Frontal cortex (tissue), 4 donors: ENCODE data around the gene TMEM63C. TPM values are rescaled to one million over a fixed set of nuclear protein-coding genes. Genes with fewer than 3 reads are reported as not detected.

ENCODE experiments used
- DNase-seq, 2 donors: peaks; one replicate each; pipeline ENCODE4 v3.0.0; 2012; ENCODE audit warnings: low spot score in 2 of 2
- FAIRE-seq: peaks from 2 replicates; lab custom pipeline; 2012; peaks lifted over from hg19 to GRCh38; lab: Jason Lieb, UNC
- small RNA-seq: library from RNA; depleted of rRNA; stranded (forward); fragments of <200 nt; gene quantifications from one replicate; pipeline ENCODE3, GENCODE V24; 2014
- total RNA-seq: library from RNA; depleted of rRNA; stranded (reverse); fragments of >200 nt; gene quantifications from one replicate; pipeline ENCODE4 v1.2.3, GENCODE V29; 2014
- donor health status: control.
- donor health status: control.
- donor health status: control.

The TMEM63C gene
- total RNA-seq, 1 donor from 2014 or later = 8.6 TPM

DNA sequence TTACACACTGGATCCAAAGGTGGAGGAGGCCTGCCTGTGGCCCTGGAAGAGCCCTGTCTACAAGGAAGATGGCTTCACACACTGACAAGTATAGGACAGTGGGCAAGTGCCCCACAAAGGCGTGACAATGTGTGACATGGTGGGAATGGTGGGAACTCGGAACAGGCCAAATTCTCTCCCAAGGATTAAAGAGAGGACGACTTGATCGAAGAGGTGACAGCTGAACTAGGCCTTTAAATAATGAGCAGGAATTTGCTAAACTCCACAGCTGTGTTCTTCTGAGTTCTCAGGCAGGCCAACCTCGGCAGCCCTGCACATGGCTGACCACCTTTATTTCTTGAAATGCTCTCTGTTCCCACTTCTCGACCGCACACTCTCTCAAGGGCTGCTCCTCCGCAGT, 115.3 kb downstream of the TMEM63C start:
- no peak for DNase-seq
- FAIRE-seq = no peak

GRCh38 chr14:77299771-77300170, 118.2 kb downstream of the TMEM63C start:
- no peak for DNase-seq
- FAIRE-seq = no peak

DNA sequence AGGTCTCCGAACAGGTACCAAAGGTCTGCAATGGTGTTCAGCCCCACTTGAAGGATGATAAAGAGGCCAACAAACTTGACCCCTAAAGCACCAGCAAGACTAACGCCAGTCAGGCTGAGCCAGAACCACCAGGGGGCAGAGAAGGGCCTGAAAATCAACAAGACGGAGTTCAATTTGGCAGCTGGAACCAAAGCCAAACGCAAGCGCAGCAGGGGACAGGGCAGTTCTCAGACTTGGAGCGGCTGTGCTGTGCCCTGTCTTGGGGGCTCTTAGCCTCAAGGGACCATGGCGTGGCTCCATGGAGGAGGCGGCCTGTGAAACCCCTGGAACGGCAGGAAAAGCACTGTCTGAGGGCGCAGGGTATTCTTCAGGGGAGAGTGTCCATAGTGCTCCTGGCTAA, 119.5 kb downstream of the TMEM63C start:
- FAIRE-seq (no peak), DNase-seq (peak; percentile 42 to 54)

DNA sequence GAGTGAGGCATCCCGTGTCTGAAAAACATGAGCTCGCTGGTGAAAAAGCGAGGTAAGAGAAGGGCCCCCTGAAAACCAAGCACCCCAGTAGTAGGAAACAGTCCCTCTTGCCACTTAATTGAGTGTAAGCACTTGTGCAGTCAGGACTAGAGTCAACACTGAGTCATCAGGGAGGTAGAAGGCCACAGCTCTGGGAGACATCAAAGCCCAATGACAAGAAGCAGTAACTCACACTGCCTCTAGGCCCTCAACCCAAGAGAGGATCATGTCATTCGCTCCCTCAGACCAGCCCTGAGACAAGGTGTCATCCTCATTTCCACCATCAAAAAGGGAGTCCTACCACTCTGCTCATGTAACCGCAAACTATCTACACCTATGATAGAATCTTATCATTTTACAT, 121.3 kb downstream of the TMEM63C start:
- no peak for FAIRE-seq

DNA sequence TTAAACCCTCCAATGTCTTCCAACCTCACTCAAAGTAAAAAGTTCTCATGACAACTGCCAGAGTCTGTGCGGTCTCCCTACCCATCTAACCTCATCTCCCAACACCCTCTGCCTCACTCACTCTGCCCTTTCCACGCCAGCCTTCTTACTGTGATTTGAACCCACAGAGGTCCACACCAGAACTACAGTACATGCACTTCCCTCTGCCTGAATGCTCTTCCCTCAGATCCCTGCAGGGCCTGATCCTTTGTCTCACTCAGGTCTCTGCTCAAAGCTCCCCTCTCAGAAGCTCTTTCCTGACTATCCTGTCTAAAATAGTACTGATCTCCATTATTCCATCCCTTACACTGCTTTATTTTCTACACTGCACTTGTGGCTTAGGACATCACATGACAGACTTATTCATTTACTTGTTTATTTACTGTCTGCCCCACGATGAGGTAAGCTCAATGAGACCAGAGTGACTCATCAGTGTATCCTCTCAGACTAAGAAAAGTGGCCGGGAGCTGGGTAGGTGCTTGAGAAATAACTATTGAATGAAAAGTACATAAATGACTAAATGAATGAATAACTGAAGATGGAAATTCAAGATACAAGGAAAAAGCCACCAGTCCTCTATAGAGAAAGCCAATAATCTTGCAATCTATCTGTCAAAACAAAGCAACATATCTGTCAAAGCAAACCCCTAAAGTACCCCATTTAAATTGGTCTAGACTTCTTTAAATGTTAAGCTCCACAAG, 122.0 kb downstream of the TMEM63C start:
- DNase-seq (no peak), FAIRE-seq (no peak)

More for the DNA sequence above, 121.3 kb downstream of the TMEM63C start:
- DNase-seq = no peak

DNA sequence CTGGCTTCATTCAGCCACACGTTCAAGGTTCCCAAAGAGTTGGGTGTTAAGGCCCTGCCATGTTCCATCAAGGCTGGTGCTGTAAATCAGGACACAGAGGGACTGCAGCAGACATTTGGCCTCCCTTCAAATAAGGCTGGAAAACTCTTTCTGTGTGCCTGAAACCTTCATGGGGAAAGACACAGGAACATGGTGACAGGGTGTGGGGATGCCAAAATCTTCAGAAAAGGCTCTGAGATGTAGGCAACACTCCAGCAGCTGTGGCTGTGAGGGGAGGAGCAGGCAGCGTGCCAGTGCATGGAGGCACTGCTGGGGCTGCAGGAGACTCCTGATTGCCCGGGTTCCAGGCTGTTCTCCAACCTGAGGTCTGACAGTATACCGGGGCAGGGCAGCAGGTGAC, 124.1 kb downstream of the TMEM63C start:
- DNase-seq (no peak), FAIRE-seq (no peak)

DNA sequence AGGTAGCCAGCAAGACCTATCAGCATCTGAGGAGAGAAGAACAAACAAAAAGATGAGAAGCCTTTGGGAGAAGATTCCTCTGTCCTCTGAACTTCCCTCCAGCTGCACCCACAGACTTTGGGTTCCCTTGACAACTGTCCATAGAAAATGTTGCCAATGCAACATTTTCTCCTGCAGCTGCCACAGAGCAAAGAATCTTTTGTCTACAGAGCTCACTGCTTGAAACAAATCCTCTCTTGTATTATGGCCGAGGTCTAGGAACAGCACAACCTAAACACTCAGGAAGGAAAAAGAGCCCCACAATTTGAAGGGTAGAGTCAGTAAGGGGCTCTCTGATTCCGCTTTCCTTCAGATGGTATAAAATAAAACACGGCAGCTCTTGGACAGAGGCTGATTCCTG, 124.8 kb downstream of the TMEM63C start:
- FAIRE-seq (peak; percentile 30), DNase-seq (no peak)

- no peak for FAIRE-seq
- DNase-seq = no peak
These were observed 125.4 kb downstream of the TMEM63C start for GRCh38 chr14:77306851-77307496.

Small RNA genes lying within 50 kb of the gene (small RNA-seq; reads per million reads assigned to genes)
- gene MIR1260A (not detected), gene RF00421 (not detected)

Other genes with a start within 250 kb of the TMEM63C start
- 68.9 TPM for gene IRF2BPL, start 153.1 kb upstream of the TMEM63C start, total RNA-seq
- 44.8 TPM for gene CIPC, start 83.5 kb upstream of the TMEM63C start, total RNA-seq
- 5.7 TPM for gene ZDHHC22, start 40.0 kb upstream of the TMEM63C start, total RNA-seq
- 4.9 TPM for gene NGB, start 89.4 kb downstream of the TMEM63C start, total RNA-seq
- gene POMT2, start 139.1 kb downstream of the TMEM63C start, total RNA-seq = 14.3 TPM
- gene GSTZ1, start 139.2 kb downstream of the TMEM63C start, total RNA-seq = 3.3 TPM
- 25.3 TPM for gene TMED8, start 195.3 kb downstream of the TMEM63C start, total RNA-seq
- 12.6 TPM for gene SAMD15, start 195.6 kb downstream of the TMEM63C start, total RNA-seq
- gene NOXRED1, start 241.7 kb downstream of the TMEM63C start, total RNA-seq = 1.2 TPM